HUES48 (cell line): Measurements from ENCODE around the gene CCR5AS.
A peak's percentile ranks its signal among the peaks of the same experiment; 100 is the strongest.
"Not testable (repeated sequence)": the region's sequence is repeated elsewhere in the genome, so short reads cannot be mapped to it uniquely, and the experiment has no call there.

Source experiments
- H3K27ac ChIP-seq: one replicate; pipeline ENCODE4 v1.7.0; 2013; ENCODE audit warnings: low read depth, low read length, inconsistent platforms
- H3K27me3 ChIP-seq: 2 replicates; pipeline ENCODE4 v1.6.1; 2013; ENCODE audit warnings: mild to moderate bottlenecking, low read length; ENCODE audit not compliant: control insufficient read depth, insufficient read depth
- H3K36me3 ChIP-seq: 2 replicates; pipeline ENCODE4 v1.6.1; 2013; ENCODE audit warnings: low read length; ENCODE audit not compliant: control insufficient read depth, insufficient read depth
- H3K4me1 ChIP-seq: 2 replicates; pipeline ENCODE4 v1.6.1; 2013; ENCODE audit warnings: mild to moderate bottlenecking, low read length; ENCODE audit not compliant: control insufficient read depth, insufficient read depth
- H3K4me3 ChIP-seq: 2 replicates; pipeline ENCODE4 v1.5.1; 2013; ENCODE audit warnings: mild to moderate bottlenecking, low read depth, low read length
- H3K9ac ChIP-seq: 2 replicates; pipeline ENCODE4 v1.6.1; 2013; ENCODE audit warnings: mild to moderate bottlenecking, low read depth, low read length, moderate library complexity
- H3K9me3 ChIP-seq: 2 replicates; pipeline ENCODE4 v1.6.1; 2013; ENCODE audit warnings: low read length; ENCODE audit not compliant: control insufficient read depth, insufficient read depth

Gene CCR5AS

DNA sequence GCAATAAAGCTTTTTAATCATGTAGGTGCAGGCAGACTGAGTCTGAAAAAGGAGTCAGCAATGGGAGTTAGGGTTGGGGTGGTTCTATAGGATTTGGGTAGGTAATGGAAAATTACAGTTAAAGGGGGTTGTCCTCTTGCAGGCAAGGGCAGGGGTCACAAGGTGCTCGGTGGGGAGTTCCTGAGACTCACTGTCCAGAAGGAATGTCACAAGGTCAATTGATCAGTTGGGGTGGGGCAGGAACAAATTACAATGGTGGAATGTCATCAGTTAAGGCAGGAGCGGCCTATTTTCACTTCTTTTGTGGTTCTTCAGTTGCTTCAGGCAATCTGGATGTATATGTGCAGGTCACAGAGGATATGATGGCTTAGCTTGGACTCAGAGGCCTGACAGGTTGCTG is 13.9 kb downstream of the CCR5AS start:
- Histone ChIP-seq H3K27ac (no peak overlapping the region), H3K27me3 (no peaks in the 10 kb centered on the region), H3K36me3 (no peaks in the 10 kb centered on the region), H3K9me3 (no peaks in the 10 kb centered on the region), H3K4me1 (peaks cover 8% of the 10 kb centered on the region; the same call in 1 of the 2 replicates), H3K4me3 (no peak overlapping the region), H3K9ac (no peak overlapping the region)

DNA sequence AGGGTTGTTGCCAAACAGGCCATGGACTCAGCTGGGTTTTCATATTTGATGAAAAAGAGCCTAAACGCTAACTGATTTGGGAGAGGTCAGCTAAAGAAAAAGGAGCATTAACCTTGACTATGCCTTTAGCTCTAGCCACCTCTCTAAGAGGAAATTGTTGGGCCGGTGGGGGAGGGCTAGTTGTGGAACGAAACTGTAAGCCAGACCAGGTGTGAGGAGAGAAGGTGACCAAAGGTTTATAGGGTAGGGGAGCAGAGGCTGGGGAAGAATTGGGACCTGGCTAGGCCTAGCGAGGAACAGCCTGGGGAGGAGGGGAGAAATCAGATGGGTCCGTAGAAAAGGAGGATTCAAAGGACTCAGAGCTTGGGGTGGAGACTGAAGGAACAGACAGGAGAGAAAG is 15.3 kb downstream of the CCR5AS start:
- H3K4me1 ChIP-seq, H3K9me3 ChIP-seq, H3K27me3 ChIP-seq, H3K36me3 ChIP-seq, H3K9ac ChIP-seq, H3K4me3 ChIP-seq, H3K27ac ChIP-seq: not testable (repeated sequence)

DNA sequence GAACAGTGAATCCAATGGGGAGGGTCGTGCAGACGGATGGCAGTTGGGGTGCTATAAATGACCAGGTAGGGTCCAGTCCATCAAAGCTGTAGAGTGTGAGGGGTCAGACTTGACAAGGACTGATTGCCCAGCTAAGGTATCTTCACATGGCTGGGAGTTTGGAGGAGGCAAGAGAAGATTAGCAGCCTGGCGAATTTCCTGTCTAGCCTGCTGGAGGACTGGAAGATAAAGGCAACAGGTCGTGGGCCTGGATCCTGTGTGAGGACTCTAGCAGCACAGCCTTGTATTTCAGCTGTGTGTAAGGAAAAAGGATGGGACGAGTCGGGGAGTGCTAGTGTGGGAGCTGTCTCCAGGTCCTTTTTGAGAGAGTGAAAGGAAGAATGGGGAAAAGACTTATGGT is 17.6 kb downstream of the CCR5AS start:
- H3K27ac ChIP-seq, result no peak overlapping the region
- no peak overlapping the region for H3K4me3 ChIP-seq
- H3K36me3 ChIP-seq, result no peaks in the 10 kb centered on the region
- no peak overlapping the region for H3K9ac ChIP-seq
- no peaks in the 10 kb centered on the region for H3K9me3 ChIP-seq
- H3K27me3 ChIP-seq, result no peaks in the 10 kb centered on the region
- peaks cover 13% of the 10 kb centered on the region; the same call in 1 of the 2 replicates for H3K4me1 ChIP-seq

DNA sequence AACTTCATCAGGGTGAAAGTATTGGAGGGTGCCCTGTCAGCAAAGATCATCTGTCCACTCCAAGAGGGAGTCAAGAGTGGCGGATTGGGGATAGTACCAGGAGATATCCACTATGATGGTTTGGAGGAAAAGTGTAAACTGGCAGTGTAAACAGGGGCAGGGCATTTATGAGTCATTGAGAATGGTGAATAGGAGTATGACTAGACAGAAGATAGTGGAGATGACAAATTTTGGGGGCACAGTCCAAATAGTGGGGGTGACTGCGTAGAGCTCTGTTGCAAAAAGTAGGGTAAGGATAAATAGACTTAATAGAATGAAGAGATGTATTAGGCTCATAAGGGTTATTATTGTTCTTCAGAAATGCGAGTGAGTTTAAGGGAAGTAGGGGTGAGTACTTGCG is 18.0 kb downstream of the CCR5AS start:
- not testable (repeated sequence) for H3K9ac ChIP-seq, H3K36me3 ChIP-seq, H3K9me3 ChIP-seq, H3K27me3 ChIP-seq, H3K4me3 ChIP-seq, H3K4me1 ChIP-seq, H3K27ac ChIP-seq

DNA sequence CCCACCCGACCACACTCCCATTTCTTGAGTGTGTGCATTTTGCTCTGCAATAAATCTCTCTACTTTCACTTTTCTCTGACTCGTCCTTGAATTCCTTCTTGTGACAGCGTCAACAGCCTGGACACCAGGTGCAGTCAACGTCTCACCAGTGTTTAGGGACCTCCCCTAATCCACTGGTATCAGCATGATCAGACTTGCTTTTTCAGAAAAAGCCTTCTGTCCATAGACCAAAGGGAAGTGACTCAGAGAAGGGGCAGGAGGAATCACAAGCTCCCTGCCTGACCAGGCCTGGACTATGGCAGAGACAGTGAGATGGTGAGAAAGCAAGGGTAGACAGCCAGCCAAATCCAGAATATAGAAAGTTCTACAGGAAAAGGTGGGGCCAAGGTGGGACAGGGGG is 20.7 kb downstream of the CCR5AS start:
- Histone ChIP-seq H3K36me3 (no peaks in the 10 kb centered on the region), H3K9me3 (no peaks in the 10 kb centered on the region), H3K9ac (no peak overlapping the region), H3K4me3 (no peak overlapping the region), H3K27me3 (no peaks in the 10 kb centered on the region), H3K4me1 (0 out of 2 replicates have a peak, but pooled peaks cover 6% of the 10 kb centered on the region), H3K27ac (no peak overlapping the region)

DNA sequence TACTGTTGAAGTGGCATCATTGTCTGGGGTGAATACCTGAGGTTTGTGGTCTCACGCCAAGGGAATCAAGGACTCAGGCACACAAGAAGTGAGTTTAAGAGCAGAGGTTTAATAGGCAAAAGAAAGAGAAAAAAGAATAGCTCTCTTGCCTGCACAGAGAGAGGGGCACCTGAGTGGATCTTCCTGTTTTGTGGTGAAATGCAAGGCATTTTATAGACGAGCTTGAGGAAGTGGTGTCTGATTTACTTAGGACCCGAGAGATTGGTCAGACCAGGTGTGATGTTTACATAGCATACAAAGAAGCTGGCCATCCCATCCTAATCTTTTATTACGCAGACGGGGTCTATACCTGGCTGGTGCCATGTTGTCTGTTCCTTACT is 22.9 kb downstream of the CCR5AS start:
- Histone ChIP-seq H3K27ac (no peak overlapping the region), H3K9me3 (no peaks in the 10 kb centered on the region), H3K36me3 (no peaks in the 10 kb centered on the region), H3K4me3 (no peak overlapping the region), H3K9ac (no peak overlapping the region), H3K4me1 (peaks cover 20% of the 10 kb centered on the region; the same call in 1 of the 2 replicates), H3K27me3 (no peaks in the 10 kb centered on the region)

DNA sequence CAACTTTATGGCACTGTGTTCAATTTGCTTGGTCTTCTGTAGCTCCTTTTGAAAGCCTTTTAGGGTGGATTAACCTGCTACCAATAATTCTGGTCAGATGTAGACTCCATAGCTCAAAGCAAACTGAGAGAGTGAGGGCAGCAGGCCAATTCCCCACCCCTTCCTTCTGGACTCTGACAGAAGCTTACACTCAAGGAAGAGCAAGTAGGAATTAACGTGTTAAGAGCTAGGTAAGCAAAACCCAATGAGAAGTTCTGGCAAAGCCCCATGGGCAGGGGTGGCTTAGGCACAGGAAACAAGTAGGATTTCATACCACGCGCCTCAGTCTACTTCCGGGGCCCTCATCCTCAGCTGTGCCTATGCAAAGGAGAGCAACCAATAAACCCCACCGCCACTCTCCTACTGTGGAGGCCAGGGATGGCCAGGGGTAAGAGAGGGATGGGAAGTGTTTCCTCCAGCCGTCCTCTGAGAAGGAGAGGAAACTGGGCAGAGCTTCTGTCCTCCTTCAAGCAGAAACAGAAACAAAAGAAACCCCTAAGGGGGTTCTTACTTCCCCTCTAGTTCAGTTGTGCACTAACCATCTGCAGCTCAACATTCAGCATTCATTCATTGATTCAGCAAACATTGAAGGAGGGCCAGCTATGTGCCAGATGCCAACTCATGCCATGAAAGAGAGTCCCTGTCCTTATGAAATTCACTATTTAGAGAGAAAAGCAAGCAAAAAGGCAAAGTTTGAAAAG is 23.5 kb downstream of the CCR5AS start:
- Histone ChIP-seq H3K27ac (no peak overlapping the region), H3K9ac (no peak overlapping the region), H3K36me3 (no peaks in the 10 kb centered on the region), H3K4me3 (no peak overlapping the region), H3K4me1 (peaks cover 20% of the 10 kb centered on the region), H3K9me3 (no peaks in the 10 kb centered on the region), H3K27me3 (no peaks in the 10 kb centered on the region)

DNA sequence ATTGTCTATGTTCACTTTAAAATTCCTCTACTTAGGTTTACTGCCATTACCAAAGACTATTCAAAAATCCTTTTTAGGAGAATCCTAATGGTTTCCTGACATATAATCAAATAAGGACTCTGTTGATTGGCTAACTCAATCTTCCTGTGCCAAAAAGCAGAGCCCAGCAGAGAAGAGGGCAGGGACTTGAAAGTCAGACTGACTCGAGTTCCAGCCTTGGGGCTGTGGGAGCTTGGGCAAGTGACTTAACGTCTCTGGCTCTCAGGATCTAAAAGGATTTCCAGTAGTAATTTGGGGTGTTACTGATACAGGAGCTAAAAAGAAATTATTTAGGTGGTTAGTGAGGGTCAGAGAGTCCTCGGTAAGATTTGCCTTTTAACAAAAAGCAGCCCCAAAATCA is 25.2 kb downstream of the CCR5AS start:
- no peak overlapping the region for H3K4me3 ChIP-seq
- H3K27me3 ChIP-seq, result no peaks in the 10 kb centered on the region
- no peaks in the 10 kb centered on the region for H3K36me3 ChIP-seq
- H3K27ac ChIP-seq, result no peak overlapping the region
- peaks cover 20% of the 10 kb centered on the region for H3K4me1 ChIP-seq
- no peak overlapping the region for H3K9ac ChIP-seq
- H3K9me3 ChIP-seq, result no peaks in the 10 kb centered on the region

DNA sequence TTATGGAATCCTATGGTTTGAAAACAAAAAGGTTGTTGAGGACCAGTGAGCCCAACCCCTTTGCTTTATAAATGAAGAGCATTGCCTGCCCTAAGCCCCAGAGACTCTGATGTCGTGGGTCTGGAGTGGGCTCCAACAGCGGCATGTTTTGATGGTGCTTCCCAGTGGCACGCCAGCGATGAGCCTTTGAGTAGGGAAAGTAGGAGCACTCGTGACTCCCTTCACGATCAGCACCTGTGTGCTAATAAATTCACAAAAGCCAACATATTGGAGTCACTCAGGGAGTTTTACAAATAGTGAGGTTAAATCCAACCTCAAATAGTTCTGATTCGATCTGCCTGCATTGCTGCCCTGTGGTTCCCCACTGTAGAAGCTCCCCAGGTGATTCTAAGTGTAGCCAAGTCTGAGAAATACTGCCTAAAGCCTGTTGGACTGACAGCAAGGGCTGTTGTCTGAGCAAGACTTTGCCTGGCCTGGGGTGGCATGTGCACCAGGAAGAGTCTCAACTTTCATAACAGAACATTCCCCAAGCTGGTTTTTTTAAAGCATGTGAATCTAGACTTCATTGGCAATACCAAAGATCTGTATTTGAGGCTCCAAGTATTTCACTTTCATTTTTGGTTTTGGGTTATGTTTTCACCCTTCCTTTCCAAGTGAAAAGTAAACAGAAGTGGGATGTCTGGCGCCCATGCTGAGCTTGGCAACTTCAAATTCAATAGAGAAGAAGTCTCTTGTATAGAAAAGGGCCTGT is 26.2 kb downstream of the CCR5AS start:
- Histone ChIP-seq H3K9me3 (no peaks in the 10 kb centered on the region), H3K9ac (no peak overlapping the region), H3K27me3 (no peaks in the 10 kb centered on the region), H3K36me3 (no peaks in the 10 kb centered on the region), H3K4me3 (no peak overlapping the region), H3K4me1 (peaks cover 25% of the 10 kb centered on the region), H3K27ac (peak overlapping the region; percentile 48)

DNA sequence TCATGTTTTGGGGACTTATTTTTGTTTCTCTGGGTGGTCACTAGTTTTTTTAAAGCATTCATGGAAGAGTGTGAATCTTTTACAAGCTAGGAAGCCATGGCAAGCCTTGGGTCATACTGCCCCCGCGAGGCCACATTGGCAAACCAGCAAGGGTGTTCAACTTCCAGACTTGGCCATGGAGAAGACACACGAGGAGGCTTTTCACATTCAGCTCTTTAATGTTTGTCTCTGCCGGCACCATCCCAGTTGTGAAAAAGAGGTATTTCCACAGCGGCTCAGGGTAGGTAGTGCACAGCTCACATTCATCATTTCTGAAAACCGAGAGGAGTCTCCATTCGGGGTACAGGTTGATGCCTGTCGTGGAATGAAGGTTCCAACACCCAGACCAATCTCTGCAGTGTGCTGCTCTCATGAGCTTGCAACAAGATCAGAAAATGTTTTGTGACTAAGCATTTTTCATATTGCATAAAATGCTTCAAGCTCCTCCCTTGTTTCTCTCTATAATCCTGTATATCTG is 28.4 kb downstream of the CCR5AS start:
- no peak overlapping the region for H3K9ac ChIP-seq
- no peaks in the 10 kb centered on the region for H3K27me3 ChIP-seq
- H3K36me3 ChIP-seq, result no peaks in the 10 kb centered on the region
- no peak overlapping the region for H3K27ac ChIP-seq
- peaks cover 27% of the 10 kb centered on the region for H3K4me1 ChIP-seq
- no peak overlapping the region for H3K4me3 ChIP-seq
- no peaks in the 10 kb centered on the region for H3K9me3 ChIP-seq

DNA sequence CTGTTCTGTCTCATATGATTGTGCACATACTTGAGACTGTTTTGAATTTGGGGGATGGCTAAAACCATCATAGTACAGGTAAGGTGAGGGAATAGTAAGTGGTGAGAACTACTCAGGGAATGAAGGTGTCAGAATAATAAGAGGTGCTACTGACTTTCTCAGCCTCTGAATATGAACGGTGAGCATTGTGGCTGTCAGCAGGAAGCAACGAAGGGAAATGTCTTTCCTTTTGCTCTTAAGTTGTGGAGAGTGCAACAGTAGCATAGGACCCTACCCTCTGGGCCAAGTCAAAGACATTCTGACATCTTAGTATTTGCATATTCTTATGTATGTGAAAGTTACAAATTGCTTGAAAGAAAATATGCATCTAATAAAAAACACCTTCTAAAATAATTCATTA is 31.1 kb downstream of the CCR5AS start:
- Histone ChIP-seq H3K27me3 (no peaks in the 10 kb centered on the region), H3K9me3 (no peaks in the 10 kb centered on the region), H3K27ac (no peak overlapping the region), H3K4me1 (peaks cover 22% of the 10 kb centered on the region), H3K4me3 (no peak overlapping the region; the same call in 1 of the 2 replicates), H3K36me3 (no peaks in the 10 kb centered on the region), H3K9ac (no peak overlapping the region)
